Lower lobe of right lung (tissue), 2 donors: ENCODE results near the gene CUX1. TPM values are rescaled to one million over a fixed set of nuclear protein-coding genes. Genes with fewer than 3 reads are reported as not detected.

ENCODE experiments used
- ATAC-seq, 2 donors: fragments of 200-7000 bp; cut with Tn5 transposase; one replicate each; pipeline ENCODE4 v1.9.1; 2020 to 2022; ENCODE audit warnings: mild to moderate bottlenecking in 2 of 2, moderate library complexity in 2 of 2
- DNase-seq: peaks from one replicate; pipeline ENCODE4 v3.0.0-alpha.2; 2020
- H3K27ac ChIP-seq: fragments of 200-600 bp; one replicate; pipeline ENCODE4 v1.8.0; 2022
- H3K27me3 ChIP-seq: fragments of 200-600 bp; one replicate; pipeline ENCODE4 v1.8.0; 2022; ENCODE audit warnings: low read depth
- H3K36me3 ChIP-seq: fragments of 200-600 bp; one replicate; pipeline ENCODE4 v1.8.0; 2022; ENCODE audit warnings: mild to moderate bottlenecking
- H3K4me1 ChIP-seq: fragments of 200-600 bp; one replicate; pipeline ENCODE4 v1.8.0; 2022
- H3K4me3 ChIP-seq: fragments of 200-600 bp; one replicate; pipeline ENCODE4 v1.8.0; 2022; ENCODE audit warnings: mild to moderate bottlenecking
- H3K9me3 ChIP-seq: fragments of 200-600 bp; one replicate; pipeline ENCODE4 v1.8.0; 2022
- intact Hi-C: fragments of 100-400 bp; cut with DNase I; formaldehyde crosslinking; loops from one replicate; pipeline ENCODE4 v1.11.0; 2022
- total RNA-seq: library from RNA; stranded (reverse); fragmentation: NEBNext Ultra II Directional; extraction: Animal tissue kit (Norgen Biotek cat#: 25700); gene quantifications from one replicate; pipeline ENCODE4 v1.2.1, GENCODE V29; 2021
- TF ChIP-seq, protein P1 (sequence below): fragments of 200-600 bp; IDR thresholded peaks from one replicate; pipeline ENCODE4 v1.8.0; 2022; ENCODE audit warnings: antibody characterized with exemption, mild to moderate bottlenecking
- donor health status: DM: no; HTN: yes; CAD: no; lungs with severe emphysema.

CUX1 gene
- total RNA-seq, 1 donor from 2014 or later, result 118 TPM

DNA sequence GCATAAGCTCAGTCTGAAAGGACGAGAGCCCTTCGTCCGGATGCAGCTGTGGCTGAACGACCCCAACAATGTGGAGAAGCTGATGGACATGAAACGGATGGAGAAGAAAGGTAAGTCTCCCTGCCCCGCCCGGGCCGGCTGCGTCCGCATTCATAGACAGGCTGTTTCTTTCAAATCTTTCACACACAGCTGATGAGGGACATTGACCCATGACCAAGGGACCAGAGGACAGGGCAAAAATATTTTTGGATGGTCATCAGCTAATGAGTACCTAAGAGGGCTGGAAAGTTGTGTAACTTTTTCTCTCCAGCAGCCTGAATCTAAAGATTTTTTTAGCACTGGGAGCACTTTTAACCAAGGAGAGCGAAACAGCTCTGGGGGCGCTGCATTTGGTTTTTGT, 416.7 kb downstream of the CUX1 start:
- Histone ChIP-seq H3K9me3 (no peaks in the 10 kb centered on the region), H3K27me3 (no peaks in the 10 kb centered on the region), H3K36me3 (peaks cover 72% of the 10 kb centered on the region), H3K4me1 (no peaks in the 10 kb centered on the region), H3K4me3 (no peak overlapping the region), H3K27ac (no peak overlapping the region)
- DNase-seq (no peak), ATAC-seq (no peak)
- TF ChIP-seq, protein P1, sequence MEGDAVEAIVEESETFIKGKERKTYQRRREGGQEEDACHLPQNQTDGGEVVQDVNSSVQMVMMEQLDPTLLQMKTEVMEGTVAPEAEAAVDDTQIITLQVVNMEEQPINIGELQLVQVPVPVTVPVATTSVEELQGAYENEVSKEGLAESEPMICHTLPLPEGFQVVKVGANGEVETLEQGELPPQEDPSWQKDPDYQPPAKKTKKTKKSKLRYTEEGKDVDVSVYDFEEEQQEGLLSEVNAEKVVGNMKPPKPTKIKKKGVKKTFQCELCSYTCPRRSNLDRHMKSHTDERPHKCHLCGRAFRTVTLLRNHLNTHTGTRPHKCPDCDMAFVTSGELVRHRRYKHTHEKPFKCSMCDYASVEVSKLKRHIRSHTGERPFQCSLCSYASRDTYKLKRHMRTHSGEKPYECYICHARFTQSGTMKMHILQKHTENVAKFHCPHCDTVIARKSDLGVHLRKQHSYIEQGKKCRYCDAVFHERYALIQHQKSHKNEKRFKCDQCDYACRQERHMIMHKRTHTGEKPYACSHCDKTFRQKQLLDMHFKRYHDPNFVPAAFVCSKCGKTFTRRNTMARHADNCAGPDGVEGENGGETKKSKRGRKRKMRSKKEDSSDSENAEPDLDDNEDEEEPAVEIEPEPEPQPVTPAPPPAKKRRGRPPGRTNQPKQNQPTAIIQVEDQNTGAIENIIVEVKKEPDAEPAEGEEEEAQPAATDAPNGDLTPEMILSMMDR, result no peak
- intact Hi-C loops, result no loop called here

DNA sequence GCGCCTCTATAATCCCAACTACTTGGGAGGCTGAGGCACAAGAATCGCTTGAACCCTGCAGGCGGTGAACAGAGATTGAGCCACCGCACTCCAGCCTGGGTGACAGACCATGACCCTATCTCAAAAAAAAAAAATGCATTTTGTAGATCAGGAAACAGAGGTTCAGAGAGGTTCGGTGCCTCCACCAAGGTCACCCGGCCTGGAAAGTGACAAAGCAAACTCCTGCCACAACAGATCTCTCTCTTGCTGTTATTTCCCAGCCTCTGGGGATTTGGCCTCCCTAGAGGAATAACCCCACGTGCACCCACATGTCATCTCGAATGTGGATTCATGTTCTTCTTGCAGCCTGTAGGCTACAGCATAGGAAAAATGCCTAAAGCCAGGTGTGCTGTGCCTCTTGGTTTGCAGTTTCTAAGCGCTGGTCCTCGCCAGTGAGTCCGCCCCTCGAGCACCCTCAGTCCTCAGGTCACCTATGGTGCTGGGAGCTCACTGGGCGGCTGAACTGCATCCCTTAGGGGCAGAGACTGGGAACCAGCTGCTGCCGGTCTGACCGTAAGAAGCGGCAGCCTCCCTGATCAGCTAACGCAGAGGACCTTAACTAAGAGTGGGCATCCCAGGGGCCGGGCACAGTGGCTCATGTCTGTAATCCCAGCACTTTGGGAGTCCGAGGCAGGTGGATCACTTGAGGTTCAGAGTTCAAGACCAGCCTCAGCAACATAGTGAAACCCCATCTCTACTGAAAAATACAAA, 417.6 kb downstream of the CUX1 start:
- no peak overlapping the region for H3K4me3 ChIP-seq
- intact Hi-C loops, result no loop called here
- DNase-seq (no peak), ATAC-seq (no peak)
- peaks cover 72% of the 10 kb centered on the region for H3K36me3 ChIP-seq
- no peaks in the 10 kb centered on the region for H3K27me3 ChIP-seq
- no peaks in the 10 kb centered on the region for H3K9me3 ChIP-seq
- H3K4me1 ChIP-seq, result no peaks in the 10 kb centered on the region
- no peak overlapping the region for H3K27ac ChIP-seq
- TF ChIP-seq, protein P1, result no peak

DNA sequence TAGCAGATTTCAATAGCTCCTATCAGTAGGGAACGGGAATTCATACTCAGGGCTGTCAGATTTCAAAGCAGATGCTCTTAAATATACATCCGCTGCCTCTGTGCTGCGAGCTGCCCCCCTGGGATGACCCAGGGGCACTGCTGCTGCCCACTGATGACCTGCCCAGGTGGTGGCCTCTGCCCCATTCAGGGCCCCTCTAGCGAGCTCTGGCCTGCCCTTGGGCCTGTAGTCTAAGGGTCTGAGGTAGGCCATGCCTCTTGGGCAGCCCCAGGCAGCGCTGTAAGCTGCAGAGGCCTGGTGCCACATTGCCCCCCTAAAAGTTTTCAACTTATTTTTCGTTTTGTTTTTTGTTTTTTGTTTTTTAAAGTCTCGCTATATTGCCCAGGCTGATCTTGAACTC, 418.7 kb downstream of the CUX1 start:
- no peak overlapping the region for H3K4me3 ChIP-seq
- no peaks in the 10 kb centered on the region for H3K9me3 ChIP-seq
- H3K27me3 ChIP-seq, result no peaks in the 10 kb centered on the region
- H3K36me3 ChIP-seq, result peaks cover 76% of the 10 kb centered on the region
- H3K4me1 ChIP-seq, result no peaks in the 10 kb centered on the region
- DNase-seq, result no peak
- peak in 1 of 2 donors; percentile 45 for ATAC-seq
- intact Hi-C loops, result no loop called here
- no peak overlapping the region for H3K27ac ChIP-seq
- TF ChIP-seq, protein P1, result no peak

DNA sequence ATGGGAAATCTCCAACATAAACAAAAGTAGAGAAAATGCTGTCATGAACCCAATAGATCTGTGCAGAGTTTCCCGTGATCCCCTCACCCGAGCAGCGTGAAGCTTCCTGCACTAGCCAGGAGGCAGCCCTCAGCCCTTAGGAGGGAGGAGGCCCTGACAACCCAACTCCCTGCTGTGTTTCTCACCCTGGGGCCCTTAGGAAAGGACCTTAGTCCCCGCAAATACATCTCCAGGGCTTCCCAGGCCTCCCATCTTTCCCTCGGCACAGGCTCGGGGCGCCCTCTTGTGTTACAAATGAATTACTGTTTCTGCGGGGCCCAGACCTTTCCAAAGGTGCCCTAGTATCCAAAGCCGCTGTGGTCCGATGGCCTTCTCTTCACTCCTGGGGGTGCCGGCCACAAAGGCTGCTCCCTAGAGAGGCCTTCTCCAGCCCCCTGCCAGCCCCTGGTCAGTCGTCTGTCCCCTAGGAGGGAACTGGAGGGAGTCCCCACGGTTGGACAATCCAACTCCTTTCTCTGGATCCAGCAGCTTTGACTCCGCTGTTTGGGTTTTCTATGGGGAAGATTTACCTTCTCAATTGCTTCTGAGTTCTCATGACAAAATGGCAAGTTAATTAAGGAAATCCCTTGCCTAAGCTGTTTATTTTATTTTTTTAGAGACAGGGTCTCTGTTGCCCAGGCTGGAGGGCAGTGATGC, 419.3 kb downstream of the CUX1 start:
- intact Hi-C loops, result no loop called here
- H3K36me3 ChIP-seq, result peaks cover 77% of the 10 kb centered on the region

DNA sequence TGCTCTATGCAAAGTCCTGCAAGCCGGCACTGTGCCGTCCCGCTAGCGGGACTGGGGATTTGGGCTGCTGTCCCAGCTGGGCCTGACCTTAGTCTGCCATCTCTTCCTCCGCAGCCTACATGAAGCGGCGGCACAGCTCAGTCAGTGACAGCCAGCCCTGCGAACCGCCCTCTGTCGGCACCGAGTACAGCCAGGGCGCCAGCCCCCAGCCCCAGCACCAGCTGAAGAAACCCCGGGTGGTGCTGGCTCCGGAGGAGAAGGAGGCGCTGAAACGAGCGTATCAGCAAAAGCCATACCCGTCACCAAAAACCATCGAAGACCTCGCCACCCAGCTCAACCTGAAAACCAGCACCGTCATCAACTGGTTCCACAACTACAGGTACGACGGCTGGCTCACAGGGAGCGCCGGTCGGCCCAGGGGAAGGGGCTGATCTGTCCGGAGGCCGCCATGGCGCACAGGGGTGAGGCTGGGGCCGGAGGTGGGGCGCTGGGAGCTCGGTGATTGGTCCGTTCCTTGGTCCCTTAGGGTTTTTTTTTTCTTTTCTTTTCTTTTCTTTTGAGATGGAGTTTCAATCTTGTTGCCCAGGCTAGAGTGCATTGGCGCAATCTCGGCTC, 421.9 kb downstream of the CUX1 start:
- TF ChIP-seq, protein P1, result no peak
- no peak for DNase-seq
- H3K27me3 ChIP-seq, result no peaks in the 10 kb centered on the region
- intact Hi-C loops, result no loop called here
- no peaks in the 10 kb centered on the region for H3K4me1 ChIP-seq
- peaks cover 81% of the 10 kb centered on the region for H3K36me3 ChIP-seq
- no peak overlapping the region for H3K27ac ChIP-seq
- no peak overlapping the region for H3K4me3 ChIP-seq
- ATAC-seq, result no peak
- no peaks in the 10 kb centered on the region for H3K9me3 ChIP-seq

More for the DNA sequence above, 419.3 kb downstream of the CUX1 start:
- Histone ChIP-seq H3K27me3 (no peaks in the 10 kb centered on the region), H3K9me3 (no peaks in the 10 kb centered on the region), H3K27ac (no peak overlapping the region), H3K4me3 (no peak overlapping the region), H3K4me1 (no peaks in the 10 kb centered on the region)
- TF ChIP-seq, protein P1, result peak; percentile 76
- ATAC-seq (peak; percentile 65 to 76), DNase-seq (no peak)
